Measurements from ENCODE around the gene BFSP2.

BFSP2 gene

DNA sequence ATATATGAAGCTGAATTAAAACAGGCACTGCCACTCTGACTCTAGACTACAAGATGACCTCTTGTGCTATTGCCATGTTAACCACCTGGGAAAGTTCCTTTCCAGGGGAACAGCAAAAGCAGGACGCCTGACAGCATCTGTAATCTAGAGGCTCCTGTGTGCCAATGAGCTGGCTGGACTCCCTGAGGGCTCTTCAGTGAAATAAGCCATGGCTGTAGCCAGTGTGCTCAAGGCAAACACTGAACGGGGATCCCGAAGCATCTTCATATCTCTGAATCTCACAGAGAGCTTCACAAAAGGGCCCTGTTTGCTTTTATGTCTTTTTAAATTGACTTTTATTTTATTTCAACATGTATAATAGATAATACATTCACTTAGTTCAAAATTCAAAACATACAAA is 57.2 kb downstream of the BFSP2 start:
- TF ChIP-seq, protein P1, sequence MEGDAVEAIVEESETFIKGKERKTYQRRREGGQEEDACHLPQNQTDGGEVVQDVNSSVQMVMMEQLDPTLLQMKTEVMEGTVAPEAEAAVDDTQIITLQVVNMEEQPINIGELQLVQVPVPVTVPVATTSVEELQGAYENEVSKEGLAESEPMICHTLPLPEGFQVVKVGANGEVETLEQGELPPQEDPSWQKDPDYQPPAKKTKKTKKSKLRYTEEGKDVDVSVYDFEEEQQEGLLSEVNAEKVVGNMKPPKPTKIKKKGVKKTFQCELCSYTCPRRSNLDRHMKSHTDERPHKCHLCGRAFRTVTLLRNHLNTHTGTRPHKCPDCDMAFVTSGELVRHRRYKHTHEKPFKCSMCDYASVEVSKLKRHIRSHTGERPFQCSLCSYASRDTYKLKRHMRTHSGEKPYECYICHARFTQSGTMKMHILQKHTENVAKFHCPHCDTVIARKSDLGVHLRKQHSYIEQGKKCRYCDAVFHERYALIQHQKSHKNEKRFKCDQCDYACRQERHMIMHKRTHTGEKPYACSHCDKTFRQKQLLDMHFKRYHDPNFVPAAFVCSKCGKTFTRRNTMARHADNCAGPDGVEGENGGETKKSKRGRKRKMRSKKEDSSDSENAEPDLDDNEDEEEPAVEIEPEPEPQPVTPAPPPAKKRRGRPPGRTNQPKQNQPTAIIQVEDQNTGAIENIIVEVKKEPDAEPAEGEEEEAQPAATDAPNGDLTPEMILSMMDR (IDR thresholded peaks at IDR 0.05; ENCODE audit: low read depth, low read length) = no peak
- H3K36me3 ChIP-seq = no peaks in the 10 kb centered on the region
- H3K27me3 ChIP-seq = no peaks in the 10 kb centered on the region
- H3K4me3 ChIP-seq (ENCODE audit: low read depth, low read length) = no peak overlapping the region; the same call in 1 of the 2 replicates
- peak; percentile 40 for DNase-seq
- no peaks in the 10 kb centered on the region for H3K9me3 ChIP-seq
- peaks cover 6% of the 10 kb centered on the region for H3K4me1 ChIP-seq

DNA sequence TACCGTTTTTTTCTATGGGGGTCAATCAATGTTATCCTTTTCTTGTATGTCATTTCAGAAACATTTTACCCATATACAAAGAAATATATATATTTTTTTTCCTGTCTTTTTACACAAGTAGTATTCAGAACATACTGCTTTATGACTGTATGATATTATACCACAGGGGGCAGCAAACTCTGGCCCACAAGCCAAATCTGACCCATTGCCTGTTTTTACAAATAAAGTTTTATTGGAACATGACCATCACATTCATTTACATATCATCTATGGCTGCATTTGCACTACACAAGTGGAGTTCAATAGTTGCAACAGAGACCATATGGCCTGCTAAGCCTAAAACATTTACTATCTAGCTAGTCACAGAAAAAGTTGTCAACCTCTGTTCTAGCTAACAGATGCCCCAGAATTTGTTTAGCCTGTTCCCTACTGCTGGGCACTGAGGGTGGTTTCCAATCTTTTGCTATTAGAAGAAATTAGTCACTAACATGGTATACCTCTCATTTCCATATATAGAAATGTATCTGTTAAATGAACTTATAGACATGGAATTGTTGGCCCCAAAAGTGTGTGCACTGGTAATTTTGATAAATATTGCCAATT is 57.7 kb downstream of the BFSP2 start:
- Histone ChIP-seq H3K9me3 (no peaks in the 10 kb centered on the region), H3K4me3 (ENCODE audit: low read depth, low read length) (no peak overlapping the region; the same call in 1 of the 2 replicates), H3K4me1 (peaks cover 6% of the 10 kb centered on the region), H3K36me3 (no peaks in the 10 kb centered on the region), H3K27me3 (no peaks in the 10 kb centered on the region)
- no peak for DNase-seq
- TF ChIP-seq, protein P1 (IDR thresholded peaks at IDR 0.05; ENCODE audit: low read depth, low read length) = peak; percentile 71

DNA sequence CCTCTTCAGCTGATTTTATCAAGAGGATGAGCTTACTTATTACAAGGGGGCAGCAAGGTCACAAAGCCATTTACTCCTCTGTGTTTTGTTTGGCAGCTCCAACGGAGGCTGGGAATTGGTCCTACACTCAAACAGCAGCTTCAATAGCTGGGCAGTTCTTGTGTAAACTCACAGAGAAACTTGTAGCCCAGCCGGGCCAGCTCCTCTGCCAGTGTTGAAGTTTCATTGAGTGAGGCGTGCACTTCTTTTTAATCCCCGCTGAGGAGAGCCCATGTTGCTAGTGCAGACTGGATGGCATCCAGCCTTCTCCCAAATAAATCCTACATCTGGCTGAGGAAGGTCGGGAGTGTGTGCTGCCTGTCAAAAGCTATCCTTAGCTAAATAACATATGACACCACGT is 59.5 kb downstream of the BFSP2 start:
- Histone ChIP-seq H3K4me3 (ENCODE audit: low read depth, low read length) (no peak overlapping the region), H3K36me3 (no peaks in the 10 kb centered on the region), H3K9me3 (no peaks in the 10 kb centered on the region), H3K27me3 (no peaks in the 10 kb centered on the region), H3K4me1 (peaks cover 5% of the 10 kb centered on the region; the same call in 1 of the 2 replicates)
- TF ChIP-seq, protein P1 (IDR thresholded peaks at IDR 0.05; ENCODE audit: low read depth, low read length) = no peak
- DNase-seq = no peak

DNA sequence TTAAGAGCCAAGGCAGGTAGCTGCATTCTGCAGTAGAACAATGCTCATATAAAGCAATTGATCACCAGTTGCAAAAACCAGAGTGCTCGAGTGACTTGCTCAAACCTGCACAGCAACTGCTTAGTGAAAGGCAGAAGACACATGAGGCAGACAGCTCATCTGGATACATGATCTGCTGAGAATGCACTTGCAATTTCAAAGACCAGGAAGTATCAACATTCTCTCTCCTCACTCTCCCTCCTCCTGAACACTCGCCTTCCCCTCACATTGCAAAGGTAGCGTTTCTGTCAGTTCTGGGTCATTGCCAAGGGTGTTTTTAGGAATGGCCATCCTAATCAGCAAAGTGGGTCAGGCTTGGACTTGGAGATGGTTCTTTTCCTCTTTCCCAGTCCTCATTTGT is 61.0 kb downstream of the BFSP2 start:
- TF ChIP-seq, protein P1 (IDR thresholded peaks at IDR 0.05; ENCODE audit: low read depth, low read length) = no peak
- Histone ChIP-seq H3K4me3 (ENCODE audit: low read depth, low read length) (no peak overlapping the region), H3K9me3 (no peaks in the 10 kb centered on the region), H3K36me3 (no peaks in the 10 kb centered on the region), H3K27me3 (no peaks in the 10 kb centered on the region), H3K4me1 (peaks cover 5% of the 10 kb centered on the region; the same call in 1 of the 2 replicates)
- DNase-seq = no peak

GRCh38 chr3:133461291-133461690 is 61.4 kb downstream of the BFSP2 start:
- TF ChIP-seq, protein P1 (IDR thresholded peaks at IDR 0.05; ENCODE audit: low read depth, low read length) = no peak
- Histone ChIP-seq H3K27me3 (no peaks in the 10 kb centered on the region), H3K4me1 (peaks cover 5% of the 10 kb centered on the region; the same call in 1 of the 2 replicates), H3K9me3 (no peaks in the 10 kb centered on the region), H3K4me3 (ENCODE audit: low read depth, low read length) (no peak overlapping the region), H3K36me3 (no peaks in the 10 kb centered on the region)
- no peak for DNase-seq

DNA sequence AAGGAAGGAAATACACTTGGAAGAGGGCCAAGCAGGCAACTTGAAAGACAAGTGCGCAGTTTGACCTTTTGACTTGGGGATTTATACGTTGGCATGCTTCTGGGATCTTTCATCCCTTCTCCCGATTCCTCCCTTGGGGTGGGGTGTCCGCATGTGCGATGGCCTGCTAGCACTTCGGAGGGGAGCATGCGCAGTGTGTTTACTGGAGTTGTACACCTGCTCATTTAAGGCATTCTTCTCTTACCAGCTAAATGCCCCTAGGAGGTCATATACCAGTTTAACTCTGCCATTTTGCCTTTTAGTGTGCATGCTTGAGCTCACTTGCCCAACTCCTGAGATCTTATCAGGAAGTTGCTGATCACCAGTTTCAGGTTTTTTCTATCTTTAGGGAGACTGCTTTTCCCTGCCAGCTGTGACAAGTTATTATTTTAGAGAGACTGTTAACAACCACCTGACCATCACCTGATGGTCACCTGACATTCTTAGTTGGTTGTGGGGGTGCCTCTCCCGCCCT is 63.5 kb downstream of the BFSP2 start:
- Histone ChIP-seq H3K36me3 (no peaks in the 10 kb centered on the region), H3K27me3 (no peaks in the 10 kb centered on the region), H3K9me3 (no peaks in the 10 kb centered on the region), H3K4me3 (ENCODE audit: low read depth, low read length) (no peak overlapping the region), H3K4me1 (peaks cover 5% of the 10 kb centered on the region; the same call in 1 of the 2 replicates)
- no peak for DNase-seq
- TF ChIP-seq, protein P1 (IDR thresholded peaks at IDR 0.05; ENCODE audit: low read depth, low read length) = no peak
